Kidney glomerular epithelial cell (primary cell): Measurements from ENCODE around the gene ATP2A3.

Experiments used
- DNase-seq: peaks from one replicate; lab custom pipeline; 2025; lab: John Stamatoyannopoulos, UW

Gene ATP2A3

DNA sequence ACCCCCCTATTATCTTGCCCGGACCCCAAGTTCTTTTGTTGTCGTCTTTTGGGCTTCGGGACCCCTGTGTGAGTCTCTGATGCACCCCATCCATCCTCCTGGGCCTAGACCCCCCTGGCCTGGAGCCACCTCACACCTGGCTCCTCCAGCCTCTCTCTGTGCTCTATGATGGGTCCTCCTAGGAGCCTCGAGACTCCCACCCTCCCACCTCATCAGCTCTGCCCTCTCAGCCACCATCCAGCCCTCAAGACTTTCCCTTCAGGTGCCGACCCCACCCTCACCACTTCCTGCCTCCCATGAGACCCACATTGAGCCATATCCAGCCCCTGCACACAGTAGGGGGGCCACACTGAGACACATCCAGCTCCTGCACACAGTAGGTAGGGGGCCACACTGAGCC, 8.7 kb upstream of the ATP2A3 start:
- no peak for DNase-seq

DNA sequence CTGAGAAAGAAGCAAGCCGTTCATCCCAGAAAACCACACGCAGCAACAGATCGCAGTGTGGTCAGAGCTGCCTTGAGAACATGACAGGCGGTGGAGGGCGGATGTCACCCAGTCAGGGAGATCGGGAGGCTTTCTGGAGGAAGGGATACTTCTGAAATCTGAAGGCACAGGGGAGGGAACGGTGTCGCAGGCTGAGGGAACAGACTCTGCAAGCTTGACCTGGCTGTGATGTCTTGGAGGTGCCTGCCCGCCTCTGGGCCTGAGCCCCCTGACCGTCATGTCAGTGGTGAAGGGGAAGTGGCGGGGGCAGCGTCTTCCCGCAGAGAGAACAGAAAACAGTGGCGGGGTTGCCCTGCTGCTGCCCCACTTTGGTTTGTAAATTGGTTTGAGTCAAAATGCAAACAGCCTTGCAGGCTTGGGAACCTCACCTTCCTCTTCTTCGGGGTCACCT, 8.1 kb upstream of the ATP2A3 start:
- DNase-seq, result no peak

DNA sequence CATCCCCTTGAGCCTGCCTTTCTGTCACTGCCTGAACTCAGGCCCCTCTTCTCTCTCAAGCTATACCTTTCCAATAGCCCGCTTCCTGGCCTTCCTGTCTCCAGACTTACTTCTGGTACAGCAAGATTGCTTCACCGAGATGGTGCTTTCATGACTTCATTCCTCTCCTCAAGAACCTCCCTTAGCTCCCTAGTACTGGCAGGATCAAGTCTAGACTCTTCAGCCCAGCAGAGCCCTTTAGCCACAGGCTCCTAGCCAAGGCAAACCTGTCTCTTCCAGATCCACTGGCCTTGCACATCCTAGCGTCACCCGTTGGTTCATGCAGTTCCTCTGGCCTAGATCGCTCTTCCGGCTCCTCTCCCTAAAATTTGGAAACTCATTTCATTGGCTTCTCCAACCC, 6.4 kb upstream of the ATP2A3 start:
- DNase-seq, result no peak

DNA sequence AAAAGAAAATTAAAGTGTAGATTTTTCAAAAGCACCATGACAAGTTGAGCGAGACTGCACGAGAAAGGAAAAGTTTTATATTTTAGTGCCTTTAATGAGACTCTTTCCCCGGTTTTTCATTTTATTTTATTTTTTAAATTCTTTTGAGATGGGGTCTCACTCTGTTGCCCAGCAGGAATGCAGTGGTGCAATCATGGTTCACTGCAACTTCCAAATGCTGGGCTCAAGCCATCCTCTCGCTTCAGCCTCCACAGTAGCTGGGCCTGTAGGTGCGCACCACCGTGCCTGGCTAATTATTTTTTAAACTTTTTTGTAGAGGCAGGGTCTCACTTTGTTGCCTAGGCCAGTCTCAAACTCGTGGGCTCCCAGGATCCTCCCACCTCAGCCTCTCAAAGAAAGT, 5.7 kb upstream of the ATP2A3 start:
- no peak for DNase-seq

DNA sequence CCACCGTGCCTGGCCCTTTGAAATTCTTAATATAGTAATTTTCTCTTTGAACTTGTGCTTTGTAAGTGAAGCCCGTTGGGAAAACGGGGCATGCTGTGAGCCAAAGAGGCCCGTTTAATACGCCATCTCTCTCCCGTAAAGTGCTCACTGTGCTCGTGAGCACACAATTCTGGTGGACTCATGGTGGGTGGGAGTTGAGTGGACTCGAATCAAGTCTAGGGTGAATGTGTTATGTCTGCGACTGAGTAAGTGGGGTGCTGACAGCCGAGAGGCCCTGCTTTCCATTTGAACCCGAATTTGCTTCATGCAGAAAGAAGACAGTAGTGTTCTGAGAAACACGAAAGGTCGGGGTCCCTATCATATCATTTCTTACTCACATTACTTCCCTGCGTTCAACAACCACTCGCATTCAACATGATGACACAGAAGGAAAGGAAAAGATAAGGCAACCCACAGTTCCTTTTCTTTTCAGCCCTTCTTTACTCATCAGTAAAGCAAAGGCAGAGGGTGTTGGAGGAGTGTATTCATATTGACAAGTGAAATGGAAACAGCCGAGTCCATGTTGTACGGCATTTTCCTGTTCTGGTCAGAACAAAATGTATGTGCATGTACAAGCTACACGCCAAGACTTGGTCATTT, 4.8 kb upstream of the ATP2A3 start:
- no peak for DNase-seq

DNA sequence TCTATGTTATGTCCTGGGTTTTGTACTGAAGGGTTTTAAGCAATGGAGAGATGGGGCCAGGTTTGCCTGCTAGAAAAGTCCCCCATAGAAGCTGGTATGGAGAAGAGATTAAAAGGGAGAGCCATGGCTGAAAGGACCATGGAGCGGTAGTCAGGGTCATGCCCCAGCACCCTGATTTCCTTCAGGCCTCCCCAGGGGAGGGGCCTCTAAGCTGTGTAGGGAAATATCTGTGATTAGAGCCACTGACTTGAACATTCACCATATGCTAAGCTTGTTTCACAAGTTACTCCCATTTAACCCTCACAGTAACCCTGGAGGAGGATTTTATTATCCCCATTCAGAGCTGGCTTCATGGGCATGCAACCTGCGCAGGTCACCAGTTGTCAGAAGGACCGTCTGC, 3.8 kb upstream of the ATP2A3 start:
- no peak for DNase-seq

DNA sequence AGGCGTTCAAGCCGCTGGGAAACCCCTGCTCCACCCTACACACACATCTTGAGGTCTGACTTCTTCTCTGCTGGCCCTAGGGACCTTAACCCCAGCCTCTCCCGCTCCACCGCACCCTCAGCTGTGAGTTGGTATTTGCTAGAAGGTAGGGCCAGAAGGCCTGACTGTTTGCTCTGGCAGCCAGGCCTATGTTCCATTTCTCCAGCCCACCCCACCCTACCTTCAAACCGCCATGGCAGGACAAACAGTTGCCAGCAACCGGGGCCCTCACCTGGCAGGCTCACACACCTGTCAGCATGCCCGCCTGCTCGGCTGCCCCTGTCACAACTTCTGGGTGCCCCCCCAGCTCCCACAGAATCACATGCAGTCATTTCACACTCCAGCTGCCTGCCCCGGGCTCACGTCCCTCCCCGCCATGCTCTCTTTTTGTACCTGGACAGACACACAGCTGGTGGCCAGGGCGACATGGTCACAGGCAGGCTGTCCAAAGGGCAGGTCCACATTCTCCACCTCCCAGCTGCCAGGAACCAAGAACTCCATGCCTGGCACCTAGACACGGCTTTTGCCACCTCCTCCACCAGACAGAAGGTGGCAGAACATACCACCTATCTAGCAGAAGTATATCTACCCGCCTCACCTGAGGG, 2.6 kb upstream of the ATP2A3 start:
- no peak for DNase-seq

DNA sequence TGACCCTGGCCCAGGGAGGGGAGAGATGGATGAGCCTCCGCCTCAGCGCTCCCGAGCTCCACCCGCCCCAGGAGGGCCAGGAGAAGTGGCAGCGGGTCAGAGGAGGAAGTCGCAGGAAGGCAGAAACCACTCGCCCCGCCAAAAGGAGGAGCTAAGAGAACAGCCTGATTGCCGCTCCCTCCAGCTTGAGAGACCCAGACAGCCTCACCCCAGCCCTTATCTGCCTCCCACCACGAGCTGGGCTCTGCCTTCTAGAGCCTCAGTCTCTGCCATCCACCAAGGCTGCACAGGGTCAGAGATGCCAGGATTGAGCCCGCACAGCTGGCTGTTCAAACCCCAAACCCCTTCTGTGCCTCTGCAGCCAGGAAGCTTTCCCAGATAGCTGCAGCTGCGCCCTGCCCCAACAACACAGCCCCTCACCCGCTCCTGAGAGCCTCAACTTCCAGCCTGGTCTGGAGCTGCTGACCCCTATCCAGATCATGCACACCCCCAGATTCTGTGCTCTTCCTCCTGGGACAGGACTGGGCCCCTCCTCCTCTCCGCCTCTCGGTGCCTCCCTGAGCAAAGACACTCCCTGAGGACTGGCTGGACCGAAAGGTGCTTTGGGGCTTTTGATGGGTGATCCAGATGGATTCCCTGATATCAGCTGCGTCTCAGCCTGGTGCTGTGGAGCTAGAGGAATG, 1.0 kb upstream of the ATP2A3 start:
- no peak for DNase-seq

DNA sequence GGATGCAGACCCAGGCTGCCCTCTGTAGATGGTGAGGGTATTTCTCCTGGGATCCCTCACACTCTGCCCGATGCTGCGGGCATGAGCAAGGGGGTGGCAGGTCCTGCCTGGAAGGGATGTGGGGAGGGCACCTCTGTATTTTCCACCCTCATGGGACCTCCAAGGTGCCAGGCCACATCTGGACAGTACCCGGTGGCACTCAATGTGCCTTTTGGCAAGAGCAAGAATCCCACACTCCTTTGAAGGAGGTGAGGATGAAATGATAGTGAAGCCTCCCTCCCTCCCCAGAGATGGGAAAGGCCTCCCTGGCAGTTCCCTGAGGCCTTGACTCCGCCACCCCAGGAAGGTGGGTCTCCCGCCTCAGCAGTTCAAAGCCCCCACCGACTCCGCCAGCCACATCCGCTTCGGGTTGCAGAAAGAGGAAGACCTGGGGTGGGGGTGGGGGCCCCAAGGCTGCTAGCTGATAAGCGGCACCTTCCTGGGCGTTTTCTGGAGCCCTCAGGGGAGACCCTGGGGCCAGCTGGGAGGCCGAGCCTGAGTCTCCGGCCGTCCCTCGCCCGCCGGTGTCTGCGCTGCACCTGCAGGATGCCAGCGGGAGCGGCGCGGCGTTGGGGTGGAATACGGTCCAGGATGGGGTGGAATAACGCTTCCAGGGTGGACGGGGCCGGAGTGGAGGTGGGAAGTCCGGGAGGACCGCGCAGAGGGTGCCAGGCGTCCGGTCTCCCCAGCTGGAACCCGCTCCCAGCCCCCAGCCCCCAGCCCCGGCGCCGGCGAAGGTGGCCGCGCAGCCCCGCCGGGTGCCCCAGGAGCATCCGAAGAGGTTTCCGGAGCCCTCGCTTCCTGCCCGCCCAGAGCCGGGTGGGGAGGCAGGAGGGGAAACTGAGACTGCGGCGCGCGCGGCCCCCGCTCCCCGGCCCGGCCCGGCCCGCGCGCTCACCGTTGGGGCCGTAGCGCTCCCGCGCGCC, 718 bp downstream of the ATP2A3 start:
- DNase-seq, result no peak

DNA sequence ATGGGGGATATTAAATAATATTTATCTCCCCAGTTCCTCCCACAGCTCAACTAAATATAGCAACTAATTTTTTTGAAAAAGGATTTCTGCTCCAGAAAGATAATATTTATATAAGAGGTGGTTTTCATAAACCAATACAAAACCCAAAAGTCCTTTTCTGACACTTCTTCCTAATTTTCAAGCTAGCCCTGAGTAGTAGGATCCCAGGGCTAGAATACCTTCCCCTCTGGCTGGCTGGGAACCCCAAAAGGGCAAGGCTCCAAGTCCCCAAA, 1.3 kb downstream of the ATP2A3 start:
- DNase-seq, result no peak

DNA sequence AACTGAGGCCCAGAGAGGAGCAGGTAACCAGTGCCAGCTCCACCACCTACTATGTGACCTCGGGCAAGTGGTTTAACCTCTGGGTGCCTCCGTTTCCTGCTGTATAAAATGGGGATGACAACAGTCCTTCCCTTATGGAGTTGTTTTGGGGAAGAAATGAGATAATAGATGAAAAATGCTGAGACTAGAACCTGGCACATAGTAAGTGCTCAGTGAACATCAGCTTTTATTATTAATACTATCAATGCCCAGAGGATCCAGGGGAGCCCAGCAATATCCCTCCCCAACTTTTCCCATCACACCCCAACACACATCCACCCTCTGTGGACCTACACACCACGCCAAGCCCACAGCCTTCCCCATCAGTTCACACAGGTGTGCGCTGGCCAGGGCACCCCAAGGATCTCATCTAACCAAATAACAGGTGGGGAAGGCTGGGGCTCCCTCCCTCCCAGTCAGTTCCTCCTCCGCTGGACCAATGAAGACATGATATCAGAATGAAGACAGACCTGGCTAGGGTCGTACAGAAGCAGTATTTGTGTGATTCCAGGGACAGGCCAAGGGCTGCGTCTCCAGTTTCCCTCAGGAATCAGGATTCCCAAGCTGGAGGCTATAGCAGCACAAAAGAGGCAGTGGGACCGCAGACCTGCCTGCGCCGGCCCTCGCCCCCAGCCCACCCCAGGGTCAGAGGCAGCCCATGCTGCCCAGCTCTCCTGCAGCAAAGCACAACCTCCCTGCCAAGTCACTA, 1.8 kb downstream of the ATP2A3 start:
- no peak for DNase-seq

DNA sequence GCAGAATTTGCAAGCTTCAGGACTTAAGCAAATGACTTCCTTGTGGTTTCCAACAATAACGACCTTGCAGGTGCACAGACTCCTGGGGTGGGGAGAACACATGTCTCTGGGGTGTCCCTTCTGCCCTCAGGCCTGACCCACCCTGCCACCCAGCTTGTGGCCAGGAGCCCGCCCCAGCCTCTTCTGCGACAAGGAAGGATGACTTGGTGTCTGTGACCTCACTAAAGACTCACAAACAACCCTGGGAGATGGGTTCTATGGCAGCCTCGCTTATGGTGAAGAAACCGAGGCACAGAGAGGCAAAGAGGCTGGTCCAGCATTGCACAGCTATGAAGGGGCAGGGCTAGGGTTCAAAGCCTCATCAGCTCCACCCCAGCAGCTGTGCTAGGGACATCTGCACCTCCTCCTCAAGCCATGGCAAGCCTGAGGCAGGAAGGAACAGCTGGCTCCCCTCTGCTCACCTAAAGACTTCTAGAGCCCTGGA, 2.6 kb downstream of the ATP2A3 start:
- no peak for DNase-seq

DNA sequence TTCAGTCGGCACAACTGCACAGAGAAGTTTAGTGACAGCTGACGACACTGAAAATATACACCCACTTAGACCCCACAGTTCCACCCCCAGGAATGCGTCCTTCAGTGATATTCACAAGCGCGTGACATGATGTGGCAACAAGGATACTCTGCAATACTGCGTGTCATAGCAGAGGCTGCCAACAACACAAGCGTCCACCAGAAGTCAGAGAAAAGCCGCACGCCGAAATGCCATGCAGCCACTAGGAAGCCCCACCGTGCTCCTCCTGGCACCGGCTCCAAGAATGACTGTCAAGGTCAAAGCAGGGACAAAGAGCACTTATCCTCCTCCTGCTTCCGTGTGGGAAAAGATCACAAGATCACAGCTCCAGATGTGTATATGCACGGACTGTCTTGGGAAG, 3.5 kb downstream of the ATP2A3 start:
- DNase-seq, result no peak

DNA sequence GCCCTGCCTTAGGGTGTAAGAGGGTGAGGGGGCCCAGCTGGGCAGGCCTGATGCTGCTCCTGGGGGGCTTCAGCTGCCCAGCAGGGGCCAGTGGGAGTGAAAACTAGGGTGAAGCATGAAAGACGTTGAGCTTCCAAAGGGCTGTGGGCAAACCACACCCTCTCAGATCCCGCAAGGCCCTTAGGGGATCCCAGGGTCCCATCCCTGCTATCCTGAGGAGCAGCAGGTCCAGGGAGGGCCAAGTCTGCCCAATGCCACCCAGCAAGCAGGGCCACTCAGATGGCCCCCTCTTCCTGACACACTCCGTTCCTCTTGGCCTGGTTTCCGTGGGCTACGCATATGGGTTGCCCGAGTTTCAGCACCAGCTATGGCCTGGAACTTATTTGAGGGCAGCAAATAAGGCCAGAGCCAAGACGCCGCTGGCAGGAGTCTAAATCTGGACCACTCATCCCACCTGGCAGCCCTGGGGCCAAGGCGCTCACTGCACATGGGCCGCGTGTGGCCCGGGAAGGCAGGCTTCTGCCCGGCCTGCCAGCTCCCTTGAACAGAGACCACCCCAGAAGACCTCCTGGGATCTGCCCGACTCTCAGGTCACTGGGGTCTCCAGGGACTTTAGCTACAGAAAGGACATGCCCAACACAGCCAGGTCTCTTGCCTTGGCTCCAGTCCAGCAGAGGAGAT, 4.2 kb downstream of the ATP2A3 start:
- no peak for DNase-seq

DNA sequence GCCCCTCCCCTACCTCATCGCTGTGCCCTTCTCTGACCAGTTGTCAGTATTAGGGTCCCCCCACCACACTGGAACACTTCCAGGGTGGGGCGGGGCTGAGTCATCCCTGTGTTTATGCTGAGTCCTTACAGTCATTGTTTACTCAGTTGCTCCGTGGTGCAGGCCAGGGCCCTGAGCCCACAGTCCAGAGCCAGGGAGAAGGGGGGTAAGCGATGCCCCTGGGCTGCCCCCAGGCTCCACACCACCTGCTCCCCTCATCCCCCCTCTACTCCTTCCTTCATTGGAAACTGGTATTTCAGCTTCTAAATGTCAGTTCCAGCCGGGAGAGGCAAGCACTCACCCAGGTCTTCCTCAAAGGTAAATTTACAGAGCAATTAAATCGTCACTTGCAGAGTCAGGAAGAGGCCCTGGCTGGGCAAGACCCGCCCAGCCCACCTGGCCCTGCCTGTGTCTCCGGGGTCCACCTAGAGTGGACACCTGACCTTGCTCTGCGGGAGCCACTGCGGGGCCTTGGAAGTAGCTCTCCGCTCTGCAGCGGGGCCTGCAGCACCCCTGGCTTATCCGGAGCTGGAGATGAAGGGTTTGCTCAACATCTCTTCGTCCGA, 4.8 kb downstream of the ATP2A3 start:
- DNase-seq, result no peak

DNA sequence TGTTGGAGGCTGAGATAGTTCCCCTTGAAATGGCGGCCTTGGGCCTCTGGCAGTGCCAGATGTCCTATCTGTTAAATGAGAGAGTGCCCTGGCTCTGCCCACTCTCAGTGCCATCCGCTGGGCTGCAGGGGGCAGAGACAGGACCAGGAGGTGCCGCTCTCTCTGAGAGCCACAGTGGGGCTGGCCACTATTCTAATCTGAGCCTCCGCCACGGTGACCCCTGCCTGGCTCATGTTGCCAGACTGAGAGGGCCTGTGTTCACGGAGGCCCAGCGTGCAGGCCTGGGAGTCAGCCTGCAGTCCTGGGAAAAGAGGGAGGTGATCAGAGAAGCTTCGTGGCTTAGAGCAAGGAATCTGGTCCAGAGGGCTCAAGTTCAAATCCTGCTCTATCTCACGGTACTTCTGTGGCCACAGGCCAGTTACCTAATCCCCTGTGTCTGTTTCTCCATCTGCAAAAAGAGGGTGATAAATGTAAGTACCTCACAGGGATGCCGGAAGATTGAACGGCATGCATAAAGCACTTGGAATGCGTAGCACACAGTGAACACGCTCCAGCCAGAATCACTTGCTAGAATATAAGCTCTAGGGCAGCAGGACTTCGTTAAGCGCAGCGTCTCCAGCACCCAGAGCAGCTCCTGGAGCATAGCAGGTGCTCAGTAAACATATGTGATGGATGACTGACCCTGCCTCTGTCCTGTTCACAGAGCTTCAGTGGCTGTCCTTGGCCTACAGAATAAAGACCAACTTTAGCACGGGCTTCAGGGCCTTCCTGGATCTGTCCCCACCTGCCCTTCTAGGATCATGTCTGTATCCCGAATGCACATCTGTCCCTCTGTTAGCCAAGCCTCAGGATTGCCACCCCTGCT, 6.3 kb downstream of the ATP2A3 start:
- no peak for DNase-seq

DNA sequence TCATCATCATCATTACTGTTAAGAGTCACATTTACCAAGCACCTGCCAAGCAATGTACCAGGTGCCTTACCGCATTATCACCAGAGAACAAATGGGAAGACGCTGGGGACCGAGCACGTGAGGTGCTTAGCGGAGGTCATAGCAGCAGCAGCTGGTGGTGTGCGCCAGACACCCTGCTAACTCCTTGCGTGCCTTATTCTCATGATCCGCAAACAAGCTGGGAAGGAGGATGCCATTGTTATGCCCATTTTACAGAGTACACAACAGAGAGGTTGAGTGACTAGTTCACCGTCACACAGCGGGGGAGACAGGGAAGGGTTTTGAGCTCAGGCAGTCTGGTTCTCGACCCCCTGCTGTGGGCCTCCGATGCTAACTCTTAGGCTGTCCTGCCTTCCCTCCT, 7.3 kb downstream of the ATP2A3 start:
- no peak for DNase-seq

DNA sequence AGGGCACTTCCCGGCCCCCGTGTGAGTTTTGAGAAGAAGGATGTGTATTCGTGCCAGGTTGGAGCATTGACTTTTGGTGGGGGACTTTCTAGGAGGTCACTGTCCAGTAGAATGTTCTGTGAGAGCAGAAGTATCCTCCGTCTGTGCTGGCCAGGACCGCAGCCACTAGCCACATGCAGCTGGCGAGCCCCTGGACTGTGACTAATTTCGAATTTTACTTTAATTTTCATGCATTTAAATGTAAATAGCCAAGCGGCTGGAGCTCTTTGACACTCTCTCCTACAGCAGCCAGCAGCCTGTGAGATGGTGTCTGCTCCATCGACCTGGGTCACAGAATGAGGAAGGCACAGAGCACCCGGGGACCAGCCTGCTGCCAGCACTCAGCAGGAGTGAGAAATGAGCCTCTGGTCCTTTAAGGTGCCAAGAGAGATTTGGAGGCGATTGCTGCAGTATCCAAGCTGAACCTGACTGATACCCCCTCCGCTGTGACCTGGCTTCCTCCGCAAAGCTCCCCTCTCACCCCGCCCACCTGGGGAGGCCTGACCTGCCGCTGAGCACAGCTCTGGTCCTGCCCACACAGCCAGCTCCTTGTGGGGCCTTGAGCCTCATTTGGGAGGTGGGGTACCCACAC, 7.8 kb downstream of the ATP2A3 start:
- no peak for DNase-seq

DNA sequence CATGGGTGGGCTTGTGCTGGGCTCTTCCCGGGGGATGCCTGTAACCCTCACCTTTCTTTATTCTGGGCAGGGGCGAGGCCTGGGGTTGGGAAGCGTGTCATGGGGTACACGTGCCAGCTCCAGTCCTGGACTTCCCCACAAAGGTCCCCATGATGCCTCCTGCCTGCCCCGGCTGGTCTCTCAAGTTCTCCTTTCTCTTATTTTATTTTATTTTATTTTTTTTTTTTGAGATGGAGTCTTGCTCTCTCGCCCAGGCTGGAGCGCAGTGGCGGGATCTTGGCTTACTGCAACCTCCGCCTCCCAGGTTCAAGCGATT, 8.6 kb downstream of the ATP2A3 start:
- DNase-seq, result no peak
